GM13977 (cell line): ENCODE data around the gene ZNF688.

ENCODE experiments used
- DNase-seq: peaks from one replicate; pipeline ENCODE4 v3.0.0; 2012; ENCODE audit warnings: low spot score
- in situ Hi-C: fragments of 300-500 bp; cut with MboI; formaldehyde crosslinking; loops from one replicate; pipeline ENCODE4 v1.12.0; 2022; ENCODE audit warnings: low sequenced_read_pairs, low pct_unique_long_range_greater_than_20kb, mixed read lengths, inconsistent platforms; ENCODE audit not compliant: unreplicated experiment
- TF ChIP-seq, protein P1 (sequence below): IDR thresholded peaks from 2 replicates; pipeline ENCODE4 v1.5.1; 2012; ENCODE audit warnings: mild to moderate bottlenecking, control low read depth; ENCODE audit not compliant: insufficient read depth; ENCODE audit errors: extremely low read depth, missing control alignments

Gene ZNF688

DNA sequence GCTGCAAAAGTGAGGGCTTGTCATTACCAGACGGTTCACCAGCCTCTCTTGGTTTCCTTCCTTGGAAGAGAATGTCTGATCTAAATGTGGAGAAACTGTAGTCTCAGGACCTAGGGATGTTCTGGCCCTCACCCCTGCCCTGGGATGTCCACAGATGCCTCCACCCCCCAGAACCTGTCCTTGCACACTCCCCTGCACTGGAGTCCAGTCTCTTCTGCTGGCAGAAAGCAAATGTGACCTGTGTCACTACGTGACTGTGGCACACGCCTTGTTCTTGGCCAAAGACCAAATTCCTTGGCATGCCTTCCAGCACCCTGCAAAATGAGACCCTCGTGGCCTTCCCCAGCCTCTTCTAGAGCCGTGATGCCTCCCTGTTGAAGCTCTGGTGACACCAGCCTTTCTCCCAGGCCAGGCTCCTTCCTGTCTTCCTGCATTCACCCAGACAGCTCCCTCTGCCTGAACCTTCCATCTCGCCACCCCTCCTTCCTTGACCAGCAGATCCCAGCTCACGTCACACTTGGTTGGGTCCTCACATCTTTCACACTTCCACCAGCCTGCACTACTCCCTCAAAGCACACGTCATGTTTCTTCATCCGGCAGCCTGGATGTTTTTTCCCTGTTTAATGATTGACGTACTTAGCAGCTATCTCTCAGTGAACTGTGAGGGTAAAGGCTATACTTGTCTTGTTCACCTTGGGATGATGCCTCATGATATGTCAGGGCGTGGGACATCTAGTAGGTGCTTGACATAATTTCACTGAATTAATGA lies 49.5 kb downstream of the ZNF688 start:
- DNase-seq: no peak
- TF ChIP-seq, protein P1, sequence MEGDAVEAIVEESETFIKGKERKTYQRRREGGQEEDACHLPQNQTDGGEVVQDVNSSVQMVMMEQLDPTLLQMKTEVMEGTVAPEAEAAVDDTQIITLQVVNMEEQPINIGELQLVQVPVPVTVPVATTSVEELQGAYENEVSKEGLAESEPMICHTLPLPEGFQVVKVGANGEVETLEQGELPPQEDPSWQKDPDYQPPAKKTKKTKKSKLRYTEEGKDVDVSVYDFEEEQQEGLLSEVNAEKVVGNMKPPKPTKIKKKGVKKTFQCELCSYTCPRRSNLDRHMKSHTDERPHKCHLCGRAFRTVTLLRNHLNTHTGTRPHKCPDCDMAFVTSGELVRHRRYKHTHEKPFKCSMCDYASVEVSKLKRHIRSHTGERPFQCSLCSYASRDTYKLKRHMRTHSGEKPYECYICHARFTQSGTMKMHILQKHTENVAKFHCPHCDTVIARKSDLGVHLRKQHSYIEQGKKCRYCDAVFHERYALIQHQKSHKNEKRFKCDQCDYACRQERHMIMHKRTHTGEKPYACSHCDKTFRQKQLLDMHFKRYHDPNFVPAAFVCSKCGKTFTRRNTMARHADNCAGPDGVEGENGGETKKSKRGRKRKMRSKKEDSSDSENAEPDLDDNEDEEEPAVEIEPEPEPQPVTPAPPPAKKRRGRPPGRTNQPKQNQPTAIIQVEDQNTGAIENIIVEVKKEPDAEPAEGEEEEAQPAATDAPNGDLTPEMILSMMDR: no peak
- in situ Hi-C loops: no loop called here

DNA sequence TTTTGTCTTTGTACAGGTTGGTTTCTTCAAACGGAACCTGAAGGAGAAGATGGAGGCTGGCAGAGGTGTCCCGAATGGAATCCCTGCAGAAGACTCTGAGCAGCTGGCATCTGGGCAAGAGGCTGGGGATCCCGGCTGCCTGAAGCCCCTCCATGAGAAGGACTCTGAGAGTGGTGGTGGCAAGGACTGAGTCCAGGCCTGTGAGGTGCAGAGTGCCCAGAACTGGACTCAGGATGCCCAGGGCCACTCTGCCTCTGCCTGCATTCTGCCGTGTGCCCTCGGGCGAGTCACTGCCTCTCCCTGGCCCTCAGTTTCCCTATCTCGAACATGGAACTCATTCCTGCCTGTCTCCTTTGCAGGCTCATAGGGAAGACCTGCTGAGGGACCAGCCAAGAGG lies 50.0 kb downstream of the ZNF688 start:
- in situ Hi-C loops: no loop called here
- no peak for DNase-seq
- TF ChIP-seq, protein P1: no peak
